ENCODE measurements around the gene CDKN2AIP. TPM values are rescaled to one million over a fixed set of nuclear protein-coding genes. Genes with fewer than 3 reads are reported as not detected.
"Not testable (repeated sequence)": the region's sequence is repeated elsewhere in the genome, so short reads cannot be mapped to it uniquely, and the experiment has no call there.

Gene CDKN2AIP
- total RNA-seq, 1 experiment from 2014 or later, result 23.3 TPM

- no peak for DNase-seq (ENCODE audit: low spot score)
Measured at GRCh38 chr4:183448436-183448835, 4.0 kb downstream of the CDKN2AIP start.

GRCh38 chr4:183449193-183449882 lies 4.9 kb downstream of the CDKN2AIP start:
- DNase-seq (ENCODE audit: low spot score), result no peak

GRCh38 chr4:183450108-183450507 lies 5.7 kb downstream of the CDKN2AIP start:
- DNase-seq (ENCODE audit: low spot score), result no peak

GRCh38 chr4:183455431-183456195 lies 11.2 kb downstream of the CDKN2AIP start:
- peak; percentile 41 for DNase-seq (ENCODE audit: low spot score)

- DNase-seq (ENCODE audit: low spot score), result no peak
Measured at GRCh38 chr4:183458005-183458404, 13.6 kb downstream of the CDKN2AIP start.

- not testable (repeated sequence) for DNase-seq (ENCODE audit: low spot score)
Measured at GRCh38 chr4:183463903-183464619, 19.6 kb downstream of the CDKN2AIP start.

- peak; percentile 26 for DNase-seq (ENCODE audit: low spot score)
Measured at GRCh38 chr4:183465879-183466278, 21.4 kb downstream of the CDKN2AIP start.

- no peak for DNase-seq (ENCODE audit: low spot score)
Measured at GRCh38 chr4:183467246-183467645, 22.8 kb downstream of the CDKN2AIP start.

- DNase-seq (ENCODE audit: low spot score), result peak; percentile 25
Measured at GRCh38 chr4:183468210-183469095, 24.0 kb downstream of the CDKN2AIP start.

- peak; percentile 88 for DNase-seq (ENCODE audit: low spot score)
Measured at GRCh38 chr4:183469285-183469684, 24.8 kb downstream of the CDKN2AIP start.

GRCh38 chr4:183469936-183470335 lies 25.5 kb downstream of the CDKN2AIP start:
- DNase-seq (ENCODE audit: low spot score), result peak; percentile 78

GRCh38 chr4:183470821-183471220 lies 26.4 kb downstream of the CDKN2AIP start:
- DNase-seq (ENCODE audit: low spot score), result no peak

GRCh38 chr4:183471946-183472708 lies 27.7 kb downstream of the CDKN2AIP start:
- peak; percentile 64 for DNase-seq (ENCODE audit: low spot score)

GRCh38 chr4:183478123-183478522 lies 33.7 kb downstream of the CDKN2AIP start:
- no peak for DNase-seq (ENCODE audit: low spot score)

- no peak for DNase-seq (ENCODE audit: low spot score)
Measured at GRCh38 chr4:183478926-183479325, 34.5 kb downstream of the CDKN2AIP start.

GRCh38 chr4:183482515-183483095 lies 38.2 kb downstream of the CDKN2AIP start:
- DNase-seq (ENCODE audit: low spot score), result not testable (repeated sequence)

- DNase-seq (ENCODE audit: low spot score), result no peak
Measured at GRCh38 chr4:183483997-183484396, 39.6 kb downstream of the CDKN2AIP start.

GRCh38 chr4:183485411-183486160 lies 41.1 kb downstream of the CDKN2AIP start:
- peak; percentile 46 for DNase-seq (ENCODE audit: low spot score)

GRCh38 chr4:183492791-183493222 lies 48.4 kb downstream of the CDKN2AIP start:
- peak; percentile 54 for DNase-seq (ENCODE audit: low spot score)

Data from A172 (cell line).